ENCODE results near the gene TSPAN14.

The TSPAN14 gene

DNA sequence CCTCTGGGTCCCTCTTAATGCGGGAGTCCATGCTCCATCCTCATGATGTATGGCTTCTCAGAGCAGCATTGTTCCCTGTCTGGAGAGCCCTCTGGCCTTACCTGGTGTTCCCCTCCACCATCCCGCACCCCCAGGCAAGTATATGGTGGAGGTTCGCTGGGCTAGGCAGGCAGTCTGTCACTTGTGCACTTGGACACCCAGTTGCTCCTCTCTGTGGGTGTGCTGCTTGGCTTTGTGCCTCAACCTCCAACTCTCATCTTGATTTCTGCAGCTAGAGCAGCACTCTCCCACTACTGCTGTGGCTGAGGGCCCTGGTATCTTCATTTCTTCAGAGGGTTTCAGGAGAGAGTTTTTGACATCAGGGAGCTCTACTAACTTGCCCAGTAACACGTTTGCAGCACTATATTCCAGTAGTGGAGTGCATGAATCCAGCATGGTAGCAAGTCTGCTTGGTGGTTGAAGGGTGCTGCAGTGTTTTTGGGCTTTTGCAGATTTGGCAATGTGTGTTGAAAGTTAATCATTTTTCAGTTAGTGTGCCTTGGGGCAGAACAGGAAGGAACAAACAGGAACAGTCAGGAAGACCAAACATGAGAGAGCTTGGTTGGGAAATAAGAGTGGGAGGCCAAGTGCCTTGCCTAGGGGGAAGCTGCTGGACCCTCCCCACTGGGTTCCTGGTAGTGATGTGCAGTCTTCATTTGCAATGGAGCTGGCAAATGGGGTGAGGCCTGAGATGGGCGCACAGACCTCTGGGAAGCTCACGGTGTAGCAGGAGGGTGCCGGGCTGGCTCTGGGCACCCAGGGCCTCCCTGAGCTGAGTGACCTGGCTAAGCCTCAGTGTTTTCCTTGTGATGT is 37.4 kb downstream of the TSPAN14 start:
- DNase-seq: no peak

DNA sequence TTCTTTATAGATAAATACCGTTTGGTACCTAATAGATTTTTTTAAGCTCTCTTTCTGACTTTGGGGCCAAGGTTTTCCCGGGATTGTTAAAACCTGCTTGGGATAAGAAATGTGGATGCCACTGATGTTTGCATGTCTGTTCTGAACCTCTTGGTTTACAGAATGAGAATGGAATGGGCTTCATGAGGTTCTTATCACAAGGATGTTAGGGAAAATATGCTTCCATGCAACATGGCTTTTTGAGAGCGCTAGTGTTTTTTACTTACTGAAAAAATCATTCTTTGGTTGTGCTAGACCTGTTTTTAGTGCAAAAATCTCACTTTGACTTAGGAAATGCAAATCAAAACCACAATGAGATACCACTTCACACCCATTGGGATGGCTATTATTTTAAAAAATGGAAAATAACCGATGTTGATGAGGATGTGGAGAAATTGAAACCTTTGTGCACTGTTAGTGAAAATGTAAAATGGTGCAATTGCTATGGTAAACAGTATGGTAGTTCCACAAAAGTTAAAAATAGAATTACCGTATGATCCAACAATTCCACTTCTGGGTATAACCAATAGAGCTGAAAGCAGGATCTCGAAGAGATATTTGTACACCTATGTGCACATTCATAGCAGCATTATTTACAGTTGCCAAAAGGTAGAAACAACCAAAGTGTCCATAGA is 38.9 kb downstream of the TSPAN14 start:
- DNase-seq: no peak

DNA sequence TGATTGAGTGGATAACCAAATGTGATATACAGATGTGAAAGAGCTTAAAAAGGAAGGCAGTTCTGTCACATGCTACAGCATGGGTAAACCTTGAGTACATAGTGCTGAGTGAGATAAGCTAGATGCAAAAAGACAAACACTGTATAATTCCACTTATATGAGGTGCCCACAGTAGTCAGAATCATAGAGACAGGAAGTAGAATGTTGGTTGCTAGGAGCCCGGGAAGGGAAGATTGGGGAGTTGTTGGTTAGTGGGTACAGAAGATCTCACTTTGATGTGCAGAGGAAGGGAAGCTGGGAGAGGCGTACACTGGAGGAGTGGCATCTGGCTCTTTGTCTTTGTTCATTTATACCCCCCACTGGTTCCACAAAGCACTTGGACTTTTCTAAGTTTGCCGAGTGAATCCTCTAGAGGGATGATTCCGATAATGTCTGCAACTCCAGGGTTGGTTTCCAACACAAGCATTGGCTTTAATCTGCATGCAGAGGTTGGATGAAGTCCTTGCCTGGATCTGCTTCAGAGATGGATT is 39.5 kb downstream of the TSPAN14 start:
- DNase-seq: no peak

DNA sequence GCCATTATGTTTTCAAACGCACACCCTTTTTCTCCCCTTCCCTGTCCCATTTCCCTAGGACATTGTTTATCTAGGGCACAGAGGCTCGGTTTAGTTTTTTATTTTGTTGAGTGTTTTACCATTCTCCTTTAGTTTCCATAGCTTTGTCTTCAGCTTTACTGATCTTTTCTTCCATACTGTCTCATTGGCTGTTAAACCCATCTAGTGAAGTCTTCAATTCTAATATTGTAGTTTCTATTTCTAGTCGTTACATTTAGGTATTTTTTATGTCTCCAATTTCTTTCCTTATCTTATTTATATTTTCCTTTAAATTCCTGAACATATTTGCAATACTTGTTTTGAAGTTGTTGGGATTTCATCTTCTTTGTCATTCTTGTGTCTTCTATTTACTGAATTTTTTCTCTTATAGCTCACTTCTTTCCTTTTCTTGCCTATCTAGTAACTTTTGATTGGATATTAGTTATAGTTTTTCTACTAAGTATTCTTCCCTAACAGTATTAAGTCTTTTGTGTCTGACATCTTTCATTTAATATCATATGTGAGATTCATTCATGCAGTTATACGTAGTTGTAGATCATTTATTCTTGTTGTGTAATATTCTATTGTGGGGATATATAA is 42.6 kb downstream of the TSPAN14 start:
- DNase-seq: no peak

DNA sequence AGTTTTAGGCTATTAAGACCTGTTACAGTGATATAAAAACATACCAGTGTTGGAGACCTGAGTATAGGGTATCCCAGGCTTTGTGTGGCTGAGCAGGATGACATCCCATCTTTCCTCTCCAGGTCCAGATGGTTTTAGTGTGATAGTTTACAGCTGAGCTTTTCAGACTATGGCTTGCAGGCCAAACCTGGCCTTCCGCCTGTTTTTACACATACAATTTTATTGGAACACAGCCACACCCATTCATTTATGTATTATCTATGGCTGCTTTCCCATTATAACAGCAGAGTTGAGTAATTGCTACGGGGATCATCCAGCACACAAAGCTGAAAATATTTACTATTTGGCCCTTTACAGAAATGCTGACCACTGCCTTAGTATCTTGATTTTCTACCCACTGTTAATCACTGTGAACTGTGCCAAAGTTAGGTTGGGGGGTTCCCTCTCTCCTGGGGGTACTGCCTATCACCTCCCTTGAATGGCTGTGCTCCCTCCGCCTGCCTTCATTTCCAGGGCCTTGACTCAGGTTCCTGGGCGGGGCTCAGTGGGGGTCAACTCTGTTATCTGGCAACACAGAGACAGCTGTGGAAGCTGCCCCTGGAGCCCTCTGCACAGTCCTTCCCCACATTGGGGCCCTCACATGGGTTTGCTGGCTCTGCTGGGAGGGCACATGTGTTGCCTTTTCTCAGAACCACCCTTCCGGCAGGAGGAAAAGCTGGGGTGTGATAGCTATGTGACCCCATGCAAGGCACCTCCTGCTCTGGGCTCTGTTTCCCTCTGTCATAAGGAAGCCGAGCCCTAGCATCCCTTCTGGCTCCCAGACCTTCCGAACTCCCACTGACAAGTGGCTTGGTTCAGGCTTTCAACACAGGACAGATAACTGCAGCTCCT is 43.3 kb downstream of the TSPAN14 start:
- DNase-seq: no peak

DNA sequence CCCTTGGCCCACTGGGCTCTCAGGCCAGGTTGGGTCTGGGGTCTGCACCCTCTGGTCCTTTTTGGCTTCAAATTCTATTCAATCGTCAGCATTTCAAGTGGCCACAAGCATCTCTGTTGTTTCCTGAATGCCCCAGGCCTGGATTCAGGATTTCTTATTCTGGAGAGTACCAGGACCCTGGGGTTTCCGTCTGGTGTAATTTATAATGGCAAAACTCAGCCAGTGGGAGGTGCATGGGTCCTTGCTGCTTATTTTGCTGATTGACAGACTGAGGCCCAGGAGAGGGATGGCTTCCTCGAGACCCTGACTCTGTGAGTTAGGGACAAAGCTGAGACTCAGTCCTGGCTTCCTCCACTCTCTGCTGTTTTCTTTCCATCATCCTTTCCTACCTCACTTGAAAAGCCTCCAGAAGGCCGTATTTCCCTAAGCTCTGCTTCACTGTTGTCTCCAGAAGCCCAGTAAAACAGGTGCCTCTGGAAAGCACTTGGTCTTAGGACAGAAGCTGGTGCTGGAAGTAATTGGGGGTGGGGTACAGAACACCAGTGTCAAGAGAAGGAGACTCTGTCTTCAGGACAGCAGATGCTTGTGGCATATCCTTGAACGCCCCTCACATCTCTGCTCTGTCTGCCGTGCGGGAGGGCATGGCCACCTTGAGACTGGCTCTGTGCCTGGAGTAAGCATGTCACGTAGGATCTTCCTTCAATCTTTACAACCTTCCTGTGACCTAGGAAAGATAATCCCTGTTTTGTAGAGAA is 44.1 kb downstream of the TSPAN14 start:
- DNase-seq: no peak

DNA sequence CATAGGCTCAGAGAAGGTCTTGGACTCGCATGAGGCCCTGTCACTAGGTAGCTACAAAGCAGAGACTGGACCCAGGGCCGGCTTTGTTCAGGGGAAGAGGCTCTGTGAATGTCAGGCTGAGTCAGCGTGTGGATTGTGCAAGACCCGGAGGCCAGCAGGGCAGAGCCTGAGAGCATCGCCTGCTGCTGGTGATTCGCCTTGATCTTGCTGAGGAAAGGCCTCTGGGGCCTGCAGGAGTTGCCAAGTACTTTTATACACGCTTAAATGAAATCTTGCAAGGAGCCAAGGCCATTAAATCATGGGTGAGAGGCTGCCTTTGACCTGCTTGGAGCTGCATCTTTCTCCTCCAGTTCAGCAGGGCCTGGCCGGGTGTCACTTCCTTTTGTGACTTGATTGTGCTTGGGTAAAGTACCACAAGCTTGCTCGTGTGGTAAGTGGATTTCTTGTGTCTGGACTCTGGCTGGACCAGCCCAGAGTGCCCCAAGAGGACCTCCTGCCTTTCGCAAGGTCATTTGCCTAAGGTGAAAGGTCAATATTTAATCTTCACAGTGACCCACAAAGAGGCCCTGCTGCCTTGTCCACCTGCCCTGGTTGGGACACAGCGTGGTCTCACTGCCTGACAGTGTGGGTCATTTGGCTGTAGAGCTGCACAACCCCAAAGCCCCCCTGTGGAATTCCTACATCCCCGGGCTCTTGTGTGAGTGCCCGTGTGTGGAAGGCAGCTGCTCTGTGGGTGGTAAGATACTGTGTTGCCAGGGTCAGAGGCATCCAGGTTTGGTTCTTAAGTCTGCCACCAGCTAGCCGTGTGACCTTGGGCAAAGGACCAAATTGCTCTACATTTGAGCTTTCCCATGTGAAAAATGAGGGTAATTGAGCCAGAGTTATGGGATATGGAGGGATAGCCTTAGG is 45.0 kb downstream of the TSPAN14 start:
- DNase-seq: peak; percentile 68

DNA sequence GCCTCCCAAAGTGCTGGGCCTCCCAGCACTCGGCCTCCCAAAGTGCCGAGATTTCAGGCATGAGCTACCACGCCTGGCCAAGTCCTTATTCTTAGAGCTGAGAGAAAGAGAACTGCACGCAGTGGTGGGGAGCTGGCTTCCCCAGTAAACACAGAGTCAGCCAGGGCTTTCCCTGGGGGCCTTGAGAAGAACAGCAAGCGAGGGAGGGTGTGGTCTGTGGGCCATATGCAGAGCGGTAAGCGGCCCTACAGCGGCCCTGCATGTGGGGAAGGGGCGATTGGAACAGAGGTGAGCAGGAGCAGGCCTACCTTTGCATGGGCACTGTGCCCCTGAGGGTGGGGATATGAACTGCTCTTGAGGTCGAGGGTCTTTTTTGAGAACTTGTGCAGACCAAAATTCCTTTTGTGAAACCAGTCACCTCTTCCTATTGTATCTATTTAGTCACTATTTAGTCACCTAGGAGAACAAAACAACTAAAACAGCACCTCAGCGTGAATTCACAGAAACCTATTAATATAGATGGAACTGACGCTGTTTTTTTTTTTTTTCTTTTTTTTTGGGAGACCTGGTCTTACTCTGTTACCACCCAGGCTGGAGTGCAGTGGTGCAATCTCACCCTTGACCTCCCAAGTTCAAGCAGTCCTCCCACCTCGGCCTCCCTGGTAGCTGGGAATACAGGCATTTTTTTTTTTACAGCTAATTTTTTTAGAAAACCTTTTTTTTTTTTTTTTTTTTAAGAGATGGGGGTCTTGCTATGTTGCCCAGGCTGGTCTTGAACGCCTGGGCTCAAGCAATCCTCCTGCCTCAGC is 46.7 kb downstream of the TSPAN14 start:
- DNase-seq: no peak

DNA sequence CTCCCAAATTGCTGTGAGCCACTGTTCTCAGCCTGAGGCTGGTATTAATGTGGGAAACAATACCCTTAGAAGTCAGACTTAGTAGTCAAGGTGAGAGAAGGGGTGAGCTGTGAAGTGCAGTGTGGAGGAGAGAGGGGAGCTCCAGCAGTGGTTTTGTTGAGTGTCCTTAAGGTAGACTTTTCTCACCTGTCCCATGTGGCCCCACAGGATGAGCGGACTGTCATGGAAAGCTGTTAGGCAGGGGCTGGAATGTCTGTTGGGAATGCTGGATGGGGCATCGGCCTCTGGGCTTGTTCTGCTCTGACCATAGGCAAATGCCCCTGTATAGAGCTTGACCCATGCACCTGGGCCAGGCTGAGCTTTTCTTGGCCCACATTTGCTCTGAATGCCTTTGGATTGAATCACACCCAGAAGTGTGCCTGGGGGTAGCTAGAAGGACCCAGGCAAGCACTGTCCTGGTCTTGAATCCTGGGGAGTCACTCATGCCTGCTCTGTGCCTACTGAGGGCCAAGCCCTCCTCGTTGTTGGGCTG is 47.3 kb downstream of the TSPAN14 start:
- no peak for DNase-seq

DNA sequence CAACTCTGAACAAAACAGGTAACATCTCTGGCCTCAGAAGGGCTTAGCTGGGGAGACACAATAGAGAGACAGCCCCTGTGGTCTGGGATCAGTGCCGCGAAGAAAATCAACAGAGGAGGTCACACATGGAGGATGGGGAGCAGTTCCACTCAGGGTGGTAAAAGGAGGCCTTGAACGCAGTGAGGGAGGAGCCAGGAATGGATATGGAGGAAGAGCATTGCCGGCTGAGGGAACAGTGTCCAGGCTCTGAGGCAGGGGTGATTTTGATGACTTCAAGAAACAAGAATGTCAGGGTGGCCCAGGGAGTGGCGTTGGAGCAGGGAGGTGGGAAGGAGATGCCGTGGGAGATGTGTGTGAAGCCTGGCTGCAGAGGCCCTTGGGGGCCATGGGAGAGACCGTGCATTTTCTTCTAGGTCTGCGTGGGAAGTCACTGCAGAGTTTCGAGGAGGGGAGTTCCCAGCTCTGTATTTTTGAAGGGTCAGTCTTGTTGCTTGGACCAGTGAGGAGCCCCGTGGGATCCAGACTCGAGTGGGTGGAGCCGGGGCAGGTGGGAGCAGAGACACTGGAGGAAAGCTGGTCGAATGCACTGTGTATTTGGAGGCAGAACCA is 47.9 kb downstream of the TSPAN14 start:
- DNase-seq: no peak

DNA sequence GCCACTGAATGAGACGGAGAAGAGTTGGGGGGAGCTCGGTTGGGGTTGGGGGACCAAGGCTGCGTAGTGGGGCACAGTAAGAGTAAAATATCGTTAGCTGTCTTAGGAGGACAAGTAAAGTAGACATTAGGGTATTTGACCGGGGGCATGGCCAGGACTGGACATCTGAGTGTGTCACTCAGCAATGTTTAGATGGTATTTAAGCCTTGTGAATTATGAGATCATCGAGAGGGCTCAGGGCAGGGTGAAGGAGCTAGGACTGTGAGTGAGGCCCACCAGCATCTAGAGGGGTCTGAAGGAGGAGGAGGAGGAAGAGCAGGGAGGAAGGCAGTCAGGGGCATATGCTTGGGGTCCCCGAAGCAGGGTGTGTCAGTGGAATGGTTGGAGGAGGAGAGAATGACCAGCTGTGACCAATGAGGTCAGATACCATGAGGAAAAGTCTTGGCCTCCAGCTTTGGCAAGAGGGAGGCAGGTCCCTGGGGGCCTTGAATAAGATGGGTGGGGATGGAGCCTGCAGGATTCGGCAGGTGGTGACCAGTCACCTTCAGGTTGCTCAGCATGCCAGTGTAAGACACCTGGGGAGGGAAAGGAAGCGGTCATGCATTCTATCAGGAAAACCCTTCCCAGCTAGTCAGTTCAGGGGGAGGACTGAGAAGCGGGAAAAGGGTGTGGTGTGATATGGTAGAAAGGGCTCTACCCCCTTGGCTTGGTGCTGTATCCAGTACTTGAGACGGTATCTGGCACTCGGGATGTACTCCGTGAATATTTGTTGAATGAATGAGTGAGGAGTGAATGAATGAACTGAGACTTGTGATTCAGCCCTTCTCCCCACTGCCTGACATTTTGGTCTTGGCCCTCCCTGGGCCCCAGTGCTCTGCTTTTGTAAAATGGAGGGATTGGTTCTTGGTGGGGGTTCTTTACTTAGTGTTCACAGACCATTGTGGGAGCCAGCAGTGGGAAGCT is 48.8 kb downstream of the TSPAN14 start:
- no peak for DNase-seq

DNA sequence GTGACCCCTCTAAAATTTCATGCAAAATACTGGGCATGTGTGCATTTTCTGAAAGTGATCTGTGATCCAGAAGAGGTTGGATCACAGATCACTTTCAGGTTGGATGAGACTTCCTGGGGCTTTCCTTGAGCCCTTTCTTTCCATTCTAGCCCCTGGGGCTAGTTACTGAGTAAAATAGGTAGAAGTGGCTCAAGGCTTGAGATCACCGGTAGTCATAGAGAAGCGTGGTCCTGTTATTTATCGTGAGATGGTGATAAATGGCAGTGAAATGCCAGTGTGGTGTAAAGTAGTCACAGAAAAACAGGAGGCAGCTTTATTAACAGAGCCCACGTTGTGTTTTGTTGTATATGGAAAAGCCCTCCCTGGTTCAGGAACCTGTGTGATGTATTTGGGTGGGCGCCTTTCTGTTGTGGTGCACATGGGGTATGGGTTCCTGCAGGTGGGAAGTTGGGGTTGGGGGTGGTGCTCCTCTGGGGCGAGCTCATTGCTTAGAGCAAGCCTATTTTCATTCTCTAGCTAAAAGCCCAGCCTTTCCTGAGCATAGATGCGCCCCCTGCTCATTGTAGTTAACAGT is 49.6 kb downstream of the TSPAN14 start:
- DNase-seq: no peak

DNA sequence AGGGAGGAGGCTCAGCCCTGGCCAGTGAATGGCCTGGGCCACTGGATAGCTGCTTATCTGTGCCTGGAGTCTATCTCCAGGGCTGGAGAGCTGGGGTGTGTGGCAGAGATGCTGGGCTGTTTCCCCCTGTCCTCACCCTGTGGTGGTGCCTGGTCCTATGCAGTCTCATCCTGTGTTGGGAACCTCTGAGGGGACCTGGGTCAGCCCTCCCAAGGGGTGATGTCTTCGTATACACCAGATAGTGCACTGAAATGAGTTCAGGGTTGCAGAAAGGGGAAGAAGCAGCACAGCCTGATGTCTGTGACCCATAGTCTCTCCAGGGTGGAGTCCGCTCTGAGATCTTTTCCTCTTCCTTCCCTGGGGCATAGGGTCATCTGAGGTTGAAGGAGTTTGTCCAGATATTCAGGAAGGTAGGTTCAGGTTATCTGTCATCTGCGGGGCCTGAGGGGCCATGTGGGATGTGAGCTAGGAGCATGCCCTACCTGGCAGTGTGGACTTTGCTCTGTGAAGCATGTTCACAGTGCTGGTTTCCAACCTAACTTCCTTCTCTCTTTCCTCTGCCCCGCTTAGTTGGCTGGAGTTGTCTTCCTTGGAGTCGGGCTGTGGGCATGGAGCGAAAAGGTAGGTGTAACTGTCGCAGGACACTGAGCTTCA is 50.2 kb downstream of the TSPAN14 start:
- DNase-seq: no peak

DNA sequence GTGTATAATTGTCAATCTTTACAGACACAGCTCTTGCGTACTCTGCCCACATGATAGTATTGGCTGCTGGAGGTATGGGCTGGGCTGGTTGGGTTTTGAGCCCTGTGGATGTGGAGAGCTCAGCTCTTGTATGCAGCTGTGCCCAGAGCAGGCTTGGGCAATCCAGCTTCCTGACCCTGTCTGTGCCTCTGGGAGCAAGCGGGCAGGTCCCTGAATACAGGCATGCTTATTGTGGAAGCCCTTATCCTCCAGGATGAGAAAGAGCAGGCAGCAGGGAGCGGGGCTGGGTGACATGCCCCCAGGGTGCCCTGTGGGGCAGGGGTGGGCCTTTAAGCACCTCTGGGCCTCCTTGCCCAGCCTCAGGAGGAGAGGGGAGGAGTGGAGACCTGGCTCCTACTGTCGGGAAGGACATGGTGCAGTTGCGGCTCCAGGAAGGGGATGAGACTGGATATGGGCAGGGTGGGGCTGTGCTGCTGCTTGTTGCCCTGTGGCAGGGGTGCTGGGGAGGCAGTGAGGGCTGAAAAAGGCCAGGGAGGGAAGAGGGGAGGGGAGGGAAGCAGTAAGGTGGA is 50.9 kb downstream of the TSPAN14 start:
- no peak for DNase-seq

DNA sequence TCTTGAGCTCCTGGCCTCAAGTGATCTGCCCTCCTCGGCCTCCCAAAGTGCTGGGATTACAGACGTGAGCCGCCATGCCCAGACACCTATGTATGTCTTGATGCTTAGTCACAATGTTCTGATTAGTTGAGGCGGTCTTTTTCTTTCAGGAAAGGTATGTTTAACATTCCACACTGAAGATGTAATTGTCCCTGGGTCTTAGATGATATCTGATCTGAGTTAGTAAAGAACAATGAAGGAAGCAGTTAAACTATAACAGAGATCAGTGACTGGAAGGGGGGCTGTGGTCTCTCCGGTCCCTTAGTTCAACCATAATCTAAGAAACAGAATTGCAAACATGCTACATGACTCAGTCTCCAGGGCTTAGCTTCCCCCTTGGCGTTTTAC is 52.1 kb downstream of the TSPAN14 start:
- no peak for DNase-seq

DNA sequence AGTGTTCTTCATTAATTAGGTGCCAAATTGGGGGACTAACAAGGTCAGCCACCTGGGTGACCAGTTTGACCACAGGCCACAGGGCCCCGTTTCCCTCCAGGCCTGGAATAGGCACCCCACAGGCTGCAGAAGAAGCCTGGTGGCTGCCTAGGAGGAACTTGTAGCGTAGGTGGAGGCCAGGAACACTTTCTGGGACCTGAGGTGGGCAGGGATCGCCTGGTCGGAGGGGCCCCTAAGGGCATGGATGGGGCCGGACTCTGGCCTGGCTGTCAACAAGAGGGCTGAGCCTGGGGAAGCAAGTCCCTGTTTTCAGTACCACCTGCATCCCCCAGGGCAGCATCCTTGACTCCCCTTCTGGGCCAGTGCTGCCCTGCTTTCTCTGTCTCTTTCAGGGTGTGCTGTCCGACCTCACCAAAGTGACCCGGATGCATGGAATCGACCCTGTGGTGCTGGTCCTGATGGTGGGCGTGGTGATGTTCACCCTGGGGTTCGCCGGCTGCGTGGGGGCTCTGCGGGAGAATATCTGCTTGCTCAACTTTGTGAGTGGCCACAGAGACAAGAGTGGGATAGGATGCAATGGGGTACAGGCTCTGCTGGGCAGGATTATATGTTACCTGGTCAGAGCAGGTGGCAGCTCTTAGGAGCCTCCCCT is 52.9 kb downstream of the TSPAN14 start:
- no peak for DNase-seq
